ENCODE measurements around the gene KIAA1614.

Gene KIAA1614

GRCh38 chr1:180909005-180909414 lies 3.7 kb upstream of the KIAA1614 start:
- no peak for DNase-seq

GRCh38 chr1:180909462-180909976 lies 3.2 kb upstream of the KIAA1614 start:
- no peak for DNase-seq

GRCh38 chr1:180911640-180912191 lies 981 bp upstream of the KIAA1614 start:
- no peak for DNase-seq

GRCh38 chr1:180912211-180912800 lies 391 bp upstream of the KIAA1614 start:
- DNase-seq: no peak

GRCh38 chr1:180915426-180915965 lies 2.8 kb downstream of the KIAA1614 start:
- no peak for DNase-seq

GRCh38 chr1:180916012-180916770 lies 3.5 kb downstream of the KIAA1614 start:
- DNase-seq: no peak

GRCh38 chr1:180916771-180917170 lies 4.1 kb downstream of the KIAA1614 start:
- DNase-seq: no peak

- DNase-seq: no peak
Observed at GRCh38 chr1:180917306-180918065, 4.8 kb downstream of the KIAA1614 start.

GRCh38 chr1:180918519-180918918 lies 5.8 kb downstream of the KIAA1614 start:
- no peak for DNase-seq

GRCh38 chr1:180919183-180919700 lies 6.5 kb downstream of the KIAA1614 start:
- no peak for DNase-seq

GRCh38 chr1:180920193-180920592 lies 7.5 kb downstream of the KIAA1614 start:
- DNase-seq: no peak

- DNase-seq: no peak
Observed at GRCh38 chr1:180920702-180921101, 8.0 kb downstream of the KIAA1614 start.

- no peak for DNase-seq
Observed at GRCh38 chr1:180921386-180921785, 8.7 kb downstream of the KIAA1614 start.

GRCh38 chr1:180921891-180922630 lies 9.4 kb downstream of the KIAA1614 start:
- no peak for DNase-seq

- DNase-seq: no peak
Observed at GRCh38 chr1:180922631-180923015, 9.9 kb downstream of the KIAA1614 start.

GRCh38 chr1:180923021-180923841 lies 10.5 kb downstream of the KIAA1614 start:
- DNase-seq: no peak

- DNase-seq: no peak
Observed at GRCh38 chr1:180923887-180924286, 11.2 kb downstream of the KIAA1614 start.

- DNase-seq: no peak
Observed at GRCh38 chr1:180924939-180925338, 12.2 kb downstream of the KIAA1614 start.

- no peak for DNase-seq
Observed at GRCh38 chr1:180925471-180926051, 12.9 kb downstream of the KIAA1614 start.

GRCh38 chr1:180926164-180926981 lies 13.7 kb downstream of the KIAA1614 start:
- DNase-seq: no peak
